GM18867 (cell line): ENCODE results near the gene CYP27B1.
A peak's percentile ranks its signal among the peaks of the same experiment; 100 is the strongest.

Source experiments
- ATAC-seq: cut with Tn5 transposase; IDR thresholded peaks from one replicate; pipeline ENCODE4 v1.9.1; 2021; ENCODE audit warnings: mild to moderate bottlenecking, moderate library complexity; ENCODE audit not compliant: unreplicated experiment

CYP27B1 gene

GRCh38 chr12:57767305-57767698, 424 bp upstream of the CYP27B1 start:
- ATAC-seq: no peak

- no peak for ATAC-seq
Observed at GRCh38 chr12:57765698-57766463, 997 bp downstream of the CYP27B1 start.

GRCh38 chr12:57765003-57765697, 1.7 kb downstream of the CYP27B1 start:
- ATAC-seq: peak; percentile 64

- peak; percentile 14 for ATAC-seq
Observed at GRCh38 chr12:57764662-57765002, 2.2 kb downstream of the CYP27B1 start.

- ATAC-seq: no peak
Observed at GRCh38 chr12:57763881-57764661, 2.8 kb downstream of the CYP27B1 start.

- ATAC-seq: no peak
Observed at GRCh38 chr12:57762463-57762862, 4.4 kb downstream of the CYP27B1 start.

- no peak for ATAC-seq
Observed at GRCh38 chr12:57761391-57761998, 5.4 kb downstream of the CYP27B1 start.

GRCh38 chr12:57760347-57760982, 6.4 kb downstream of the CYP27B1 start:
- no peak for ATAC-seq

GRCh38 chr12:57759360-57759980, 7.4 kb downstream of the CYP27B1 start:
- ATAC-seq: peak; percentile 34

GRCh38 chr12:57758552-57759359, 8.1 kb downstream of the CYP27B1 start:
- no peak for ATAC-seq

GRCh38 chr12:57757771-57758170, 9.1 kb downstream of the CYP27B1 start:
- no peak for ATAC-seq

GRCh38 chr12:57756406-57757341, 10.2 kb downstream of the CYP27B1 start:
- peak; percentile 22 for ATAC-seq

GRCh38 chr12:57755454-57756372, 11.2 kb downstream of the CYP27B1 start:
- no peak for ATAC-seq

GRCh38 chr12:57755194-57755453, 11.8 kb downstream of the CYP27B1 start:
- no peak for ATAC-seq

GRCh38 chr12:57754411-57755193, 12.3 kb downstream of the CYP27B1 start, which contains the start of gene MARCHF9:
TSS of gene MARCHF9 (plus strand) at chr12:57755103. CDS start at chr12:57755529, 426 bp downstream.
- peak; percentile 41 for ATAC-seq

- no peak for ATAC-seq
Observed at GRCh38 chr12:57753756-57754337, 13.0 kb downstream of the CYP27B1 start.

- no peak for ATAC-seq
Observed at GRCh38 chr12:57752668-57753000, 14.2 kb downstream of the CYP27B1 start.
